ENCODE data around the gene IQSEC1. TPM values are rescaled to one million over a fixed set of nuclear protein-coding genes. Genes with fewer than 3 reads are reported as not detected.

The IQSEC1 gene
- total RNA-seq, 4 donors from 2014 or later = 33.6 to 72.0 (median 55.9) TPM

Small RNA genes within 50 kb of the gene (small RNA-seq; reads per million reads assigned to genes)
- not detected for gene AC034198.1
- not detected for gene AC069271.1

Other genes with a start within 250 kb of the IQSEC1 start
- 1,000 to 10,000 TPM in 1 of 4 donors, 100 to 1,000 TPM in 3; 796 to 1,017 (median 855) TPM for gene RPL32, start 231.9 kb downstream of the IQSEC1 start, total RNA-seq

Measured in omental fat pad (tissue), 4 donors.